Measurements from ENCODE around the gene SH3TC1.

SH3TC1 gene

GRCh38 chr4:8272472-8273428 lies 73.7 kb downstream of the SH3TC1 start:
- in situ Hi-C loops (cut with HindIII; ENCODE audit: low sequenced_read_pairs) = no loop called here

- in situ Hi-C loops (cut with HindIII; ENCODE audit: low sequenced_read_pairs) = no loop called here
Observed at GRCh38 chr4:8273450-8273849, 74.4 kb downstream of the SH3TC1 start.

- in situ Hi-C loops (cut with HindIII; ENCODE audit: low sequenced_read_pairs) = no loop called here
Observed at GRCh38 chr4:8274066-8274652, 75.1 kb downstream of the SH3TC1 start.

- in situ Hi-C loops (cut with HindIII; ENCODE audit: low sequenced_read_pairs) = no loop called here
Observed at GRCh38 chr4:8274765-8275547, 75.9 kb downstream of the SH3TC1 start.

GRCh38 chr4:8275548-8275910 lies 76.4 kb downstream of the SH3TC1 start:
- in situ Hi-C loops (cut with HindIII; ENCODE audit: low sequenced_read_pairs) = no loop called here

DNA sequence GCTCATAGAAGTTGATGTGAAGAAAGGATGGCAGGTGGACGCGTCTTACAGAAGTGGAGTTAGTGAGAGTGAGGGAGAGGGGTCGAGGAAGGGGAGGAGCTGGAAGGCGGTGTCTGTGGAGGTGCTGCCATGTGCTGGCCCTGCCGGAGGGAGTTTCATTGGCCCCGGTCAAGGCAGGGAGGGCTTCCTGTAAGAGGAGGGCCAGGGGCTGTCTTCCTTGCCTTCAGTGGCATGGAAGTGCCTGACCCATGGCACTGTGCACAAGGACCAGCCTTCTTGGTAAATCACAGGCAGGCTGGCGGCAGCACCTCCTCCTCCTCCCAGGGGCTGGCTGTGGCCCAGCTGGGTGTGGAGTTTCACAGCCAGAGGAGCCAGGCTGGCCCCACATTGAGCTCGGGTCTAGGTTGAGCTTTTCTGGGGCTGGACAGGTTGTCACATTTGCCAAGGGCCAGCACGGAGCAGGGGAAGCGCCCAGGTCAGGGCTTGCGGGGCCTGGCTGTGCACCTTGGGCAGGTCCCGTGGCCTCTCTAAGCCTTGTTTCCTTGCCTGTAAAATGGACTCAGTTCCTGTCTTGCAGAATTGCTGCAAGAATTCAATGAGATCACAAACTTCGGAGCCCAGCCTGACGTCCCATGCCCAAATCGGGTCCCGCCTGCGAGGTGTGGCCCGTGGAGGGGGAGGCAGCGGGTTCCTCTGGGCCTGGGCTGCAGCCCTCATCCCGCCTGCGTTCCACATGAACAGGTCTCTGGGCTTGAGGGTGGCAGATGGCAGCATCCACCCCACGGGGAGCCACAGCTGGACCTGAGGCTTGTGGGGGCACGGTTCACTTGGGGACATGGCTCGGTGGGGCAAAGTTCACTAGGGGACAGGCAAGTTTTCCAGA lies 77.5 kb downstream of the SH3TC1 start:
- in situ Hi-C loops (cut with HindIII; ENCODE audit: low sequenced_read_pairs) = no loop called here

DNA sequence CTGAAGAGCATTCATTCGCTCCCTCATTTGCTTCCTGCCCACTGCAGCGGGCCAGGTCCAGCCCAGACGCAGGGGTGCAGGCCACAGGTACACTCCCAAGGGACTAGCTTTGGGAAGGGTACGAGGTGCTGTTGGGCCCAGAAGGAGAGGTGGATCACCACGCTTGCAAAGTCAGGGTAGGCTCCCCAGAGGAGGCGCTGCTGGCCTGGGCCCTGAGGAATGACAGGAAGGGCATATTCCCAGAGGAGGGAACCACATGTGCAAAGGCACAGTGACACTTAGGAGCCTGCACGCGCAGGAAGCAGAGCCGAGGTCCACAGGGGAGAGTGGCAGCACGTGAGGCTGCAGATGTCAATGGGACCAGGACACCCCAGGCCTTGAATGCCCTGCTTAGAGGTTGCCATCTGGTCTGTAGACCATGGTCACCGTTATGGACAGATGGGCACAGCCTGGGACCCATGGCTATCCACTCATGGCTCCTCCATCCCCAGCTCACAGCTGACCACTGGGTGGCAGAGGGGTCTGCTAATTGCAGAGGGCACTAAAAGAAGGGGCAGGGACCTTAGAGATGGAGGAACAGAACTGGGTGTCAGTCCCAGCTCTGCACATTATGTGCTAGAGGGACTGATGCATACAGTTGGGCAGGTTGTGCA lies 78.4 kb downstream of the SH3TC1 start:
- in situ Hi-C loops (cut with HindIII; ENCODE audit: low sequenced_read_pairs) = no loop called here

DNA sequence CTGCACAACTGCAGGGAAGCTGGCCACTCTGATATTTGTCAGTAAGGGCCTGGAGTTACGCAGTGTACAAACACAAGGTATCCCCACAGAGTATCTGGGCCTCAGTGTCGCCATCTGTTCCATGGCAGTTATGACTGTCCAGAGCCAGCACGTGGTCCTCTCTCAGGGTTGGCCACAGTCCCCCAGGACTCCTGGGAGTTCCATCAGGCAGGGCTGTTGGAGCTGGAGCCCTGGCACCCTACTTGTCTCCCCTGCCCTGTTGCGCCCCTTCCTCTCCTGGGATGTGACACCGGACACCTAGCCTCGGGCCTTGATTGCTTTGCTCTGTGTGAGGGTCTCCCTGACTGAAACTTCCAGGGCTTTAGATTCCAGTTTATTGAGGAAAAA lies 78.9 kb downstream of the SH3TC1 start:
- in situ Hi-C loops (cut with HindIII; ENCODE audit: low sequenced_read_pairs) = no loop called here

DNA sequence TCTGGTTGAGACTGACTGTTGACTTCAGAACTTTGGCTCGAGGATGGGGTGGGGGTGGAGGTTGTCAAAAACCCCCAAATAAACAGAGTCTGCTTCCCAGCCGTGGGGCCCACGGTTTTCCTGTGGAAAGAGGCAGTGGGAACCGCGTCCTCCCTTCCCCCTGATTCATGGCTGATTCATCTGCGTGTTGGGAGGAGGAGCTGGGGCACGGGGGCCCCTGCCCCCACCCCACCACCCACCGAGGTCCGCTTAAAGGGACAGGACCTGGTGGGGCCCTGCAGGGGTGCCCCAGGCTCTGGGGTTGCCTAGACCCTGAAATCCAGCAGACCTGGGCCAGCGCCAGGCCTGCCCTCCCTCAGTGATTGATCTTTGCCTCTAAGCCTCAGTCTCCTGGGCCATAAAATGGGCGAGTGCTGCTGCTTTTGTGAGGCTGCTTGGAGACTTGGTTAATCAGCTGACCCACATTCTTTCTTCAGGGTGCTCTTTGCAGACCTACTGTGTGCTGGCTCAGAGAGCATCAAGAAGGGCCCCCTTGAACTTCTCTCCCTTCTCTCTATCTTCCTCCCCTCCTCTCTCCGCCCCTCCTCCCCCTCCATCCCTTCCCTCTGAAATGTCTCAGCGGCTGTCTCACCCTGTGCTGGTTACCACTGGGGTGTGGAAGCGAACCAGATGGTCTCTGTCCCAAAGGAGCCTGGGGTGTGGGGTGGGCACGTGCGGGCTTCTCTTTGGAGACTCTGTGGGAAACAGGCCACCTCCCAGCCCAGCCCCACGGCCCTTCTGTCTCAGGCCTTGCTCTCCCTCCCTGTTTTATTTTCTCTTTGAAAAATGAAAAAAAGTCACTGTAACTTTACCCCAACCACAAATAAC lies 79.6 kb downstream of the SH3TC1 start:
- in situ Hi-C loops (cut with HindIII; ENCODE audit: low sequenced_read_pairs) = no loop called here

DNA sequence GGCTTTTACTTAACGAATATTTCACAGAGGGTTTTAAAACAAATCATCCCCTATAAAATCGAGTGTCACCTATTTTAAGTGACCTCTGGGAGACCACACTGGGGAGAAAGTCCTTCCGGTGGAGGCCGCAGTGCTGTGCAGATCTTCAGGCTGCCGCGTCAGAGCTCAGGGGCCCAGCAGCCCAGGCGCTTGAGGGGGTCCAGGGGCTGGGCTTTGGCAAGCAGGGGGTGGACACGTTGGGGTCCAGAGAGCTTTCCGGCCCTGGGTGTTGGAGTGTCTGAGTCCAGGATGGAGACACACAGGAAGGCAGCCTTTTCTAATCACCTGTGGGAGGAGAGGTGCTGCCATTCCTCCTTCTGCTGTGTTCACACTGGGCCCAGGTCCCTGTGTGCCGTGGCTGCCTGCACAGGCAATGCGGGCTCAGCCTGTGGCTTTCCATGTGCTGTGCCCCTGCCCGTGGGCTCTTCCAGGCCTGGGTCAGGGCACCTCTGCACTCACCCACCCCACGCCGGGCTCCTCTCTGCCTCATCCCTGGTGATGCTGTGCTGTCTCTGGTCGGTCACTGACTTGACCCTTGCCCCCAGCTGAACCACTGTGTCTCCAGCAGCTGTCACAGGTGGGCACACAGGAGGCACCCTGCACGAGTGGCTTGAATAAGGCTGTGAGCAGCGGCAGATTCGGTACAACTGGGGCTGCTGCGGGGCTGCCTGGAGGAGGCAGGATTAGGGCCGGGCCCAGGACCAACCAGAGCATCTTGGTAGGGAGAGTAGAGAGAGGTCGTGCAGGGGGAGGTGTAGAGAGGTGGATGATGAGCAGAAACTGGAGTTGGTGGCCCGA lies 80.4 kb downstream of the SH3TC1 start:
- in situ Hi-C loops (cut with HindIII; ENCODE audit: low sequenced_read_pairs) = no loop called here

- in situ Hi-C loops (cut with HindIII; ENCODE audit: low sequenced_read_pairs) = no loop called here
Observed at GRCh38 chr4:8280158-8280875, 81.2 kb downstream of the SH3TC1 start.

GRCh38 chr4:8280876-8281440 lies 81.9 kb downstream of the SH3TC1 start:
- in situ Hi-C loops (cut with HindIII; ENCODE audit: low sequenced_read_pairs) = no loop called here

- in situ Hi-C loops (cut with HindIII; ENCODE audit: low sequenced_read_pairs) = no loop called here
Observed at GRCh38 chr4:8281519-8282133, 82.5 kb downstream of the SH3TC1 start.

GRCh38 chr4:8282134-8282641 lies 83.1 kb downstream of the SH3TC1 start:
- in situ Hi-C loops (cut with HindIII; ENCODE audit: low sequenced_read_pairs) = no loop called here

- in situ Hi-C loops (cut with HindIII; ENCODE audit: low sequenced_read_pairs) = no loop called here
Observed at GRCh38 chr4:8282742-8283141, 83.7 kb downstream of the SH3TC1 start.

DNA sequence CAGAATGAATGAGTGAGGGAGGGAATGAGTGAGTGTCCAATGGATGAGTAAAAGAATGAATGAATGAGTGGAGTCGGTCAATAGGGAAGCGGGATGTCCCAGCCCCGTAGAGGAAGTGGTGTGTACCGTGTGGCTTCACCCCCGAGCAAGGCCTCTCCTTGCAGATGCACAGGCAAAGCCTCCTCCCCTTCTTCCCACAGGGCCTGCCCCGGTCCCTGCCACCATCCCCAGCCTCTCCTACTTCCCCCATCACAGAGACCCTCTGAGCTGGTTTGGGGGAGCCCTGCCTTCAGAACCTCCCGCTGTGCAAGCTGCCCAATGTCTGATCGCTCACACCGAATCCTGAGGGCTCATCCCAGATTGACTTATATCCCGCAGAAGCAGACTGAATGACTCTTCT lies 84.1 kb downstream of the SH3TC1 start:
- in situ Hi-C loops (cut with HindIII; ENCODE audit: low sequenced_read_pairs) = no loop called here

GRCh38 chr4:8283631-8284121 lies 84.6 kb downstream of the SH3TC1 start:
- in situ Hi-C loops (cut with HindIII; ENCODE audit: low sequenced_read_pairs) = no loop called here

All from endothelial cell of hepatic sinusoid (primary cell).